ENCODE measurements around the gene SPATA31C1.

DNA sequence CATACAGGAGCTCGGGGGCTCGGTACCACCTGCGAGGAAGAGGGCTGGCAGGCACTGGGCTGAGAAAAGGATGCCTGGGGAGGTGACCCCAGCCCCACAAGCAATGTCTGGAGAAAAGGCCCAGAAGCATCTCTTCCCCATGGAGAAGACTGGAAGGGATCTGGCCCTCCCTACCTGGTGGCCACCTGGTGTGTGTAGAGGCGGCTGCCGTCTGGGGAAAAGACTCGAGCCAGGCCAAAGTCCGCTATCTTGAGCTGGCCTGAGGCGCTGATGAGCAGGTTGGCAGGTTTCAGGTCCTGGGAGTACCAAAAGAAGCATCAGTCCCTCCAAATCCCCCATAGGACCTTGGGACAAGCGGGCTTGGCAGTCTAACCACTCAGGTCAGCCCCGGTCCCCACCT lies 52.8 kb downstream of the SPATA31C1 start:
- TF ChIP-seq, protein P1, sequence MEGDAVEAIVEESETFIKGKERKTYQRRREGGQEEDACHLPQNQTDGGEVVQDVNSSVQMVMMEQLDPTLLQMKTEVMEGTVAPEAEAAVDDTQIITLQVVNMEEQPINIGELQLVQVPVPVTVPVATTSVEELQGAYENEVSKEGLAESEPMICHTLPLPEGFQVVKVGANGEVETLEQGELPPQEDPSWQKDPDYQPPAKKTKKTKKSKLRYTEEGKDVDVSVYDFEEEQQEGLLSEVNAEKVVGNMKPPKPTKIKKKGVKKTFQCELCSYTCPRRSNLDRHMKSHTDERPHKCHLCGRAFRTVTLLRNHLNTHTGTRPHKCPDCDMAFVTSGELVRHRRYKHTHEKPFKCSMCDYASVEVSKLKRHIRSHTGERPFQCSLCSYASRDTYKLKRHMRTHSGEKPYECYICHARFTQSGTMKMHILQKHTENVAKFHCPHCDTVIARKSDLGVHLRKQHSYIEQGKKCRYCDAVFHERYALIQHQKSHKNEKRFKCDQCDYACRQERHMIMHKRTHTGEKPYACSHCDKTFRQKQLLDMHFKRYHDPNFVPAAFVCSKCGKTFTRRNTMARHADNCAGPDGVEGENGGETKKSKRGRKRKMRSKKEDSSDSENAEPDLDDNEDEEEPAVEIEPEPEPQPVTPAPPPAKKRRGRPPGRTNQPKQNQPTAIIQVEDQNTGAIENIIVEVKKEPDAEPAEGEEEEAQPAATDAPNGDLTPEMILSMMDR (IDR thresholded peaks at IDR 0.05; ENCODE audit: insufficient read depth, low read length, poor library complexity, severe bottlenecking): no peak
- no peak for TF ChIP-seq EZH2phosphoT487 (conservative IDR thresholded peaks at IDR 0.05; ENCODE audit: low read length)
